Embryonic facial prominence (tissue), 1 donor: ENCODE data around the gene EDN1.
"Not testable (repeated sequence)": the region's sequence is repeated elsewhere in the genome, so short reads cannot be mapped to it uniquely, and the experiment has no call there.

ENCODE experiments used
- DNase-seq: peaks from one replicate; pipeline ENCODE4 v3.0.0-alpha.2; 2016; ENCODE audit errors: extremely low spot score

EDN1 gene

DNA sequence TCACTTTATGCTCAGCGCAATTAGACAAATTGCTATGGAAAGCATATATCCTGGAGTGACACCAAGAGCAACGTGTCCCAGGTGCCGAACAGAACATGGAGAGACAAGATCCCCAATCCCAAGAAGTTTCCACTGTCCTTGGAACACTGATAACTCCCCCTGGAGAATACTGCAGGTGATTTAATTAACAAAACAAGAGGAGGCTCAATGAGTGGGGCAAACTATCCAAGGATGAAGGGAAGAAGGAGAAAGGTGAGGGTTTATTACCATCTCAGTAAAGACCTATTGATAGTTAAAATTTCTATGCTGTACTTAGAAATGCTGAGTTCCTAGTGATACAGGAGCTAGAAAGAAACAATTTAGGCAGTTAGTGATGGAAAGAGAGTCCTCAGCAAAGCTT lies 35.7 kb downstream of the EDN1 start:
- no peak for DNase-seq

DNA sequence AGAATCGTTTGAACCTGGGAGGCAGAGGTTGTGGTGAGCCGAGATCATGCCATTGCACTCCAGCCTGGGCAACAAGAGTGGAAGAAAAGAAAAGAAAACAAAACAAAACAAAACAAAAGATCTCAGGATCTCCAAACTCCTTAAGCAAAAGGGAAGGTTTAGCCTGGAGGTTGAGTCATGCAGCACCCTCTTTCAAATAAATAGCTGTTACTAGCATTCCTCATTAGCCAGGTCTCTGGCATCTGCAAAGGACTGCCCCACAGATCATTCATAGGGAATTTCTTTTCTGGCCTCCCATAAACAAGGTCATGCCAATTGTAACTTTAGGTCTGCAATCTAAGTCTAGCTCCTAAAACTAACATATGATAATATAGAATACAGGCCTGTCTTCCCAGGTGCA lies 37.2 kb downstream of the EDN1 start:
- no peak for DNase-seq

DNA sequence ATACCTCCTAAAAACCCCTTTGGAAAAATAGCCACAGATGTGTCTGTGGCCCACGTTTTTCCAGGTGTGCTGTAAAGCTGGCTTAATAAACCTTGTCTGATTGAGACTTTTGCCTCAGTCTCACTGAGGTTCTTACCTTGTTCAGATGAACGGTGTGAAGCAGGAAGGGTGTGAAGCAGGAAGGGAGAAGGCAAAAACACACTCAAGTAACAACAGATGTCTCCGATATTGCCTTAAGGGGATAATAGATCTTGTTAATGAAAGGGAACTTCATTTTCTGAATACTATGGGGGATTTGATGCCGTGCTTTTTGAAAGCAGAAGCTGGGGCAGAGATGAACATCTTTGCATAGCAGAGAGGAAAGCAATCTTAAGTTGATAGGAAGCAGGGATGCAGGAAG lies 37.8 kb downstream of the EDN1 start:
- DNase-seq, result no peak

DNA sequence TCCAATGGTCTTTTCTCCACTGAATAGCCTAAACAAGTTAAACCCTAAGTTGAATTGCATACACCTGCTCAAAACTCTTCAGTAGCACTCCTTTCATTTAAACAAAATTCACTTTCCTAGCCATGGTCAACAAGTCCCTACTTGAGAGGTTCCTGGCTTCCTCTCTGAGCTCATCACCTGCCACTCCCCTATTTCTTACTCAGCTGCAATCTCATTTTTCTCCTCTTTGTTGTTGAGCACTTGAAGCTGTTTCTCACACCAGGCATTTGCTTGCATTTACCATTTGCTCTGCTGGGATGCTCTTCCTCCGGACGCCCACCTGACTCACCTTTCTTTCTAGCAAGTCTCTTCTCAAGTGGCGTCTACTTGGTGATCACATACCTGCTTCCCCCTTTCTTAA lies 38.5 kb downstream of the EDN1 start:
- no peak for DNase-seq

DNA sequence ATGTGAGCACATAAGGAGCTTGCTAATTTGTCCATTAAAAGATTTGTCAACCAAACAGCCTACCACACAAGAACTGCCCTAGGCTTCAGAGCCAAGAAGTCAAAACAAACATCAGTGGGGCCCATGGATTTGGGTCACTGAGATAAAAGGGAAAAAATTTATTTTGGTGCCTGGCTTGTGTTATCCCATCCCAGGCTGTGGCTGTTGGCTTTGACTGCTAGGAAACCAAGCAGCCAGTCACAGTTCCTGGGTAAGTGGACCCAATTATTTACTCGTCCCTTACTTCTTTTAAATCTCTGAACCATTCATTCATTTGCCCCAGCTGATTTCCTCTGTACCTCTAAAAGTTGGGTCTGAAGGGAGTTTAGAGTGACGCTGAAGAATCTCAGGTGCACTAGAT lies 41.3 kb downstream of the EDN1 start:
- no peak for DNase-seq

DNA sequence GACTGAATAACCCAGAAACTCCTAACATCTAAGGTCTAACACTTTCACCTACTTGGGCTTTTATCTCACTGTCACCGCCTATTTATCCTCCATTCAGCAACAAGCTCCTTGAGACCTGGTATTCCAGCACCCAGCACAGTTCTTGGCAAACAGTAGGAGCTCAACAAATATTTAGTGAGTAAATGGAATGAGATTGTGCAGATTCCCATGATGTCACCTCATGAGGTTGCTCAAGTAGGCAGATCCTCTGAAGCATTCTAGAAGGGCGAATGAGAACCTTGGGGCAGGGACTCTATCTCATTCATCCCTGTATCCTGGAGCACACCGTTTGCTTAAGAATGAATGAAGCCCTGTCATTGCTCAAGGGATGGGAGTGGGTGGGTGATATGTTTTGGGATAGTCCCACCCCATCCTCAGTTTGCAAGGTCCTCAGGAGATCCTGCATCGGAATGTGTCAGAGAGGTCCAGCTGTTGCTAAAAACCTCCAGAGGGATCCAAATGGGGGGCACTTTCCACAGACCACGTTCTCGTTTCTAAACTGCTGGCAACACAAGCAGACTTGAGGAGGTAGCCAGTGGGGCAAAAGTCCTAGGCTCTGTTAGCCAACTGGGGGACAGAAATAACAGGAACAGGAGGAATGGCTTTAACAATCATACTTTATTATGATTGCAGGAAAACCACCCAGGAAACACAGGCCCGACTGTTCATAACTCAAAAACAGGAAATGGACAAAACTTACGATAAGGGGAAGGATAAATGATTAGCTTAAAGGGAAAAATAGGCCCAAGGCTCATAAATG lies 42.0 kb downstream of the EDN1 start:
- DNase-seq, result no peak

DNA sequence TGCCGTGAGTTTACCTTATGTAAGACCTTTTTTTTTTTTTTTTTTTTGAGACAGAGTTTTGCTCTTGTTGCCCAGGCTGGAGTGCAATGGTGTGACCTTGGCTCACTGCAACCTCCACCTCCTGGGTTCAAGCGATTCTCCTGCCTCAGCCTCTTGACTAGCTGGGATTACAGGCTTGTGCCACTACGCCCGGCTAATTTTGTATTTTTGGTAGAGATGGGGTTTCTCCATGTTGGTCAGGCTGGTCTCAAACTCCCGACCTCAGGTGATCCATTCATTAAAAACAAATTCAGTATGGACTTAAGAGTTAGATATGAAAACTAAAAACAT lies 42.6 kb downstream of the EDN1 start:
- not testable (repeated sequence) for DNase-seq

DNA sequence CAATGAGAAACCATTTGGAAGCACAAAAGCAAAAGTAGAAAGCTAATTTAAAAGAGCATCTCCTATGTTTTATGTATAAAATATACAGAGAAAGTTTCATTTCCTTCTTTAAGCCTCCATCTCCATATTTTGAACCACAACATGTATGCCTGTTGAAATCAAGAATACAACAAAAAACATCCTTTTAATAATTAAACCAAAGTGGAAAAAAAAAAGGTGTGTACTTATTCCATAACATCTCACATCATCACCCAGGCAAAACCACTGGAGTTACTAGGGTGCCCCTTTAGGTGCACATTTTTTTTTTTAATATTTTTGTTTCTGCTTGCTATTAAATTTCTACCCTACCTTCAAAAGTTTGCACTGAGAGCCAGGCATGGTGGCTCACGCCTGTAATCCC lies 43.0 kb downstream of the EDN1 start:
- no peak for DNase-seq

DNA sequence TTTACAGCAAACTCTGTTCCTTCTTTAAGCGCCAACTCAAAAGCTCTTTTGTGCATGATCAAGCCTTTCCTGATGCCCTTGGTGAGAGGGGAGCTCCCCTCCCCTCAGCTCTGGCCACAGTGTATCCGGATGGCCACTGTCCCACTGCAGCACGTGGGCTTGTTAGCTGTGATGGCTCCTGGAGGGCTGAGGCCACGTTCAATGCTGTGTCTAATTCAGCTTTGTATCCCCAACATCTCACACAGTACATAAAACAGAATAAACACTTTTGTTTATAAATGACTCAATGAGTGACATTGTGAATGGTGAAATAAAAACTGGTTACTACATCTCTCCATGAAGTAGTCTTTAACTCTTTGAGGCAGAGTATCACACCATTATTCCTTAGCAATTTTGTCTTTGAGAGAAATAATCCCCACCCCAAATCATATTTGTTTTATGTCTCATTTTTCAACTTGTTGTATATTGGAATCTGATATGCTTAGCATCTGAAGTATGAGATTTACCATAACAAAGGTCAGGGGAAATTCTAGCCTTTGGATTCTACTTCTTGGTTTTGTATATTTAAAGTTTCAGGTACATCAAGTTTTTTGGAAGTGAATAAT lies 44.5 kb downstream of the EDN1 start:
- no peak for DNase-seq

DNA sequence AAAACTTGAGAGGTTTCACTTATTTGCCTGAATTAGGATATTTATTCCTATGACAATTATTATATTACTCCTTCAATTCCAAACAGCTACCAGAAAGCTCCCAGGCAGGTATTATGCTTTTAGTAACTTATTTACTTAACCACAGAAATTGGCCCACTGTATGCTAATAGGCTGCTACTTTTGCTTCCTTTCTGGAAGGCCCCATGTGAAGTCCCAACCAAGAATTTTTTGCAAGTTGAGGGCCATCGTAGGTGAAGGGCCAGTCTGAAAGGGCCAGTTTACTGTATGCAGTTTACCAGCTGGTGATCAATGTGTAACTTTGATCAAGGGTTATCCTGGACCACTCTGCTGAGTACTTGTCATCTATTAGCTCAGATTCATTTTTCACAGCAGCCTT lies 45.0 kb downstream of the EDN1 start:
- no peak for DNase-seq

DNA sequence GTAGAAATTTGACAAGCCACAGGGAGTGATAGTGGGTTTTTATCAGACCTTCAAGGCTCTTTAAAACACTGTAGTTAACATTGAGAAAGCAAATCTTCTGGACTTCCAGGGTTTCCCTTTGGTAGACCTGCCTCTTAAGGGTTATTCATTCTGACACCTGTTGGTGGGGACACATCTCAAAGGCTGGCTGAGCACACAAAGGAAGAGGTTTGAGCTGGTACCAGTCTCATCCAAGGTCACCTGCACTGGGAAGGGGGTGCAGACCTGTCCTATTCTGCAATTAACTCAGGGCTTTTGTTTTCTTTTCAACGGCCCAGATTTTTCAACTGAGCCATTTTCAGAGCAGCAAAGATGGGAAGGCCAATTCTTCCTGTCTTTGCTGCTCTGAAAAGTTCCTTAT lies 45.6 kb downstream of the EDN1 start:
- no peak for DNase-seq

DNA sequence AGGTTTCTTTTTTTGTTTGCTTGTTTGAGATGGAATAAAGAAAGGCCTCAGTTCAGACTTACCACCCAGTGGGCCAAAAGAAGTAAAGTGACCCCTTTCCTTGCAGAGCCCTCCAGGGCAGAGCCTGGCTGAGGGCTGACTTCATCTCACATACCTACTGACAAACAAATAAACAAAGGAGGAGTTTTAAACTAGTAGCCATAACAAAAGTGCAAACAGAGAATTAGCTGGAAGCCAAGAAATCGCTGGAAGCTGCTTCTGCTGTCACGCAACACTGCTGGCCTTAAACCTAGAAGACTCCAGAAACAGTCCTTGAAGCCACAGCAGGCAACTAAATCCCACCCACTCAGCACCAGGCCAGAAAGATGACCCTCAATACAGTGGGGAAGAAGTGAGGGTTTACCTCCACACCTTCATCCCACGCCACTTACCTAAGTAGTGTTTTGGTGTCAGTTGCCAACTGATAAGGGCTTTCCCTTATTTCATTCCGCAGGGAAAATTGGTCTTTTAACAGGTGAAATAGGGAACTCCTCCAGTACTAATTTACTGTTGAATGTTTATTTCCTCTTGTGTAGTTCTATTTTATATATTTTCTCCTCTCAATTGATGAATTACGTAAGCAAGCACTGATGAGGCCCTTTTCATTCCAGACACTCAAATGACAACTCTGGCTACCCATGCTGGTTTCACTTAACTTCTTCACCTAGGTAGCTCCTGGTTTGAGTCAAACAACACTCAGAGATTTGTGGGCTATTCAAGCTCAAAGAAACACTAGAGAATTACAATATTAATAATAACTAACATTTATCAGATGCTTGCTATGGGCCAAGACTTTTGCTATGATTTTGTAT lies 46.2 kb downstream of the EDN1 start:
- DNase-seq, result no peak

DNA sequence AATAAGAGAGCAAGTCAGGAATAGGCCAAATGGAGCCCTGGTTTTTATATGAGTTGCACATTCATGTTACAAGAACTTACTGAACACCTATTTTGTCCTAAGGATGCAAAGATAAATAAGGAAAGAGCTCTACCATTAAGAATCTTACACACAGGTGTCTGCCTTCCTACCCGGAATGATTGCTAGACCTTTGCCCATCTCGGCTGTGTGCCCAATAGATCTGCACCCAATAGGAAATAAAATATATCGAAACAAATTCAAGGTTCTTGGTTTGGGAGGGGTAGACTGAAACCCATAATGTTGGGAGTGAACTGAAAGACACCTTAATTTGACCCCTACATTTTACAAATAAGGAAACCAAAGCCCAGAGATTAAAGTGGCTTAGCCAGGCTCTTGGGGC lies 48.9 kb downstream of the EDN1 start:
- DNase-seq, result no peak

DNA sequence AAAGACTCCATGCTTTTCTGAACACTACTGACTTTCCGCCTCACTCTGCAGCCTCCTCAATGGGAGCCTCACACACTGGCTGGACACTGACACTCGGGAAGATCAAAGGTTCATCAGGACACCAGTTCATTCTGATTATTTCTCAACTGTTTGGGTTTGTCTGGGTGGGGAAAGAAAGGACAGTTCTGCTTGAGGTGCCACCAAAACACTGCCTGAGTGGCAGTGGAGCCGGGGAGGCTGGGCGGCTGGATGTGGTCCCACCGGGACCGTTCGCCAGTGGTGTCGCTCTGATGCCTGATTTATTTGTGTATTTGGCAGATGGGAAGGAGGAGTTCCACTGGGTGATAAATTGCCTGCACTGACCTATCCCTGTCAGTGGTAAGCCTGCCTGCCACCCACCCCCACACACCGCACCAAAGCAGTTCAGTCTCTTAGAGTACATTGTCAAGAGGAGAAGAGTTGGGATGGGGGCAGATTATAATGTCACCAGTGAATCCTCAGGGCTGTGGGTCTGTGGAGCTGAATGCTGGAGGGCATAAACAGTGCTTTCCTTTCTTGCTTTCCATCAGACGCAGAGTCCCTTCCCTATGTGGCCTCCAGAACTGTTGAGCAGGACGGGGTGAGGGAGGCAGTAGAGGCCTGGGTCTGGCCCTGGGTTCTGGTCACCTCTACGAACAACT lies 49.8 kb downstream of the EDN1 start:
- no peak for DNase-seq

DNA sequence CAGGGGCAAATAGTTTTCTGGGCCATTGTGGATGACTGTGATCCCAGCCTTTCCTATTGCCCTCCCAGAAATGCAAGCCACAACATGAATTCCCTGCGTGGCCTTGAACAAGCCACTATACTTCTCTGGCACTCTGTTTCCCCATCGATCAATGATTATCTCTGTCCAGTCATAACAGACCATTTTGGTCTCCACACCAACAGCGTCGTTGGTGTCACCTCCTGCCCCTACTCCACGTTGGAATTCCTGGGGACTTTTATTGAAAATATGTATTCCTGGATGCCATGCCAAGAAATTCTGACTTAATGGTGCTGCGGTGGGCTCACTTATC lies 50.3 kb downstream of the EDN1 start:
- DNase-seq, result no peak

DNA sequence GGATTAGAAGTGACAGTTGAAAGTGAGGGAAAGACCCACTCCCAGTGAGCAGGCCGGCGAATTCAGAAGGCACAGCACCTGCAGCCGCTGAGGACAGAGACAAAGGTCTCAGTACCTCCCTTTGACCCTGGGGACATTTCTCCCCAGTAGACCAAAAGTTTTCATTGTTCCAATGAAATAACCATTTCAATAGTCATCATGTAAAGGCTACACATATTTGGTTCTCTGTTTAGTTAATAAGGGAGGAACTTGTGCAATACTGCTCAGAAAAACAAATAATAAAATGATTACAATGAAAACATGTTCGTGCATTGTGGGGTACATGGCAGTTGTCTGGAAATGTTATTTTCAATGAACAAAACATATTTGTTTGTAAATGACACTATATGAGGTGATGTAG lies 52.5 kb downstream of the EDN1 start:
- no peak for DNase-seq

DNA sequence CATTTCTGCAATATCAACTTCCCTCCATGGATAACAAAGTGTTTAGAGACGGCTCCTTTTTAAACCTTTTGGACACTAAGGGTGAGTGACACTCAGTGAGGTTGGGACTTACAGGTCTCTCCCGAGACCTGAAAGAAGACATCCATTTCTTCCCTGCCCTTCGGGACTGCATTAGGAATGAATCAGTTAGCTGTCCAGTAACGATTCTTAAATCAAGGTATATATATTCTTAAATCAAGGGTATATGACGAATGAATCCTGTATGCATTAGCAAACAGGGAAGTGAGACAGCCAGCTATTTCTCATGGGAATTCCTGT lies 52.9 kb downstream of the EDN1 start:
- DNase-seq, result no peak

DNA sequence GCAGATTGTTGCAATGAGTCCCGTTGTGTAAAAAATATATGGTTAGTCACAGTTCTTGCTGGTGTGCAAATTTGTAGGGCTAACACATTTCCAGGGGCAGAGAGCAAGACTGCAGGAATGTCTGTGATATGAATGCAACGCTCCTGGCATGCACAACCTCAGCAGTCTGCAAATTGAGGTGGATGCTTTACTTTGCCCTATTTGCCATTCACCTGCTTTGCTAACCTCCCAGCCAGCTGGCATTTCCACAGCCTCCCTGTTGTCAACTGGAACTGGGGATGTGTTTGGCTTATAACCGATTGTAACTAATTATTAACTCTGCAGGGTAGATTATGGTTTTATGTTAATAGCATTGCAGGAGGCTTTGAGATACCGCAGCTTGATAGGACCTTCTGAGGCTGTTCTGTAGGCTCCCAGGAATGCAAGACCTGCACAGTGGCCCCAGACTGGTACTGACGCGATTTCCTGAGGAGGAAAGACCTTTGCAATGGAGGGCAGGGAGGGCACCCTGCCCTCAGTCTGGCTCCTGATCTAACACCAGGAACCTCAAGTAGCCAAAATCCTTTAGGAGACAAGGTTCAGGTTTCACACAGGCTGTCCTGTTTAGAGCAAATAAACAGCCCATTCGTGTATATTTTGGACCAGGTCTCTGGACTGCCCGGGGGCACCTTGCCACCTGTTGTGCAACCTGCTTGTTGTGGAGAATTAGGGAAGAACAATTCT lies 53.4 kb downstream of the EDN1 start:
- no peak for DNase-seq

DNA sequence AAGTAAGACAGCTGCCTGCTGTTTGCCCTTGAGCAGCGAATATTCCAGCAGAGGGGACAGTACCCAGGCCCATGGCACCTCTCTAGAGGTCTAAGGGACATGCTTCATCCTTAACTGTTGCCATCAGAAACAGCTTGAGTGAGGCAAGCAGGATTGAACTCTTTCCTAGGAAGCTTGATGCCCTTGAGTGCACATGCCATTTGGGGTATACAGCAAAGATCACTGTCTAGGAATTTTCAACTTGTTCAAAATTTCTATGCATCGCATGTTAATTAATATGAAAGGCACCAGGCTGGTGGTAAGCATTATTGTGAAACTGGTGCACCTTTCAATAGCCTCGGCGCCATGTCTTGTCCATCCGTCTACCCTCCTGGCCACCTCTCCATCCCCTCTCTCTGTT lies 54.1 kb downstream of the EDN1 start:
- no peak for DNase-seq

DNA sequence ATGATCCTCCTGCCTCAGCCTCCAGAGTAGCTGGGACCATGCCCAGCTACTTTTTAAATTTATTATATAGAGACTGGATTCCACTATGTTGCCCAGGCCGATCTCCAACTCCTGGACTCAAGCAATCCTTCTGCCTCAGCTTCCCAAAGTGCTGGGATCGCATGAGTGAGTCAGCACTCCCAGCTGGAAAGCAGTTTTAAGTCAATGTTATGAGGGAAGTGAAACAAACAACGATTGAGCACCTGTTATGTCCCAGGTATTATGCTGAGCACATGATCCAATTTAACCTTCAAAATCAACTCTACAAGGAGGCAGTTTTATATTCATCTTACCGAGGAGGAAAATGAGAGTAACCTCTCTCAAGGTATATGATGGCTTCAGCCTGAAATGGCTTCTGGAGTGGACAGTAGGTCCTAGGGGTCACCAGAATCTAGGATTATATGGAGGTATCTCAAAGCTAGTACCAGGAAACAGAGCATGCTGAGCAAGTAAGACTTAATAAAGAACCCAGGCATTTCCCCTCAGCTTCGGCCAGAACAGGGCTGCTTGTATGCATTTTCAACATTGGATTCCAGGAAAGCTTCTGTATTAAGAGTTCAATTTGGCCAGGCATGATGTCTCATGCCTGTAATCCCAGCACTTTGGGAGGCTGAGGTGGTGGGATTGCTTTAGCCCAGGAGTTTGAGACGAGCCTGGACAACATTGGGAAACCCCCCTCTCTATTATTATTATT lies 55.0 kb downstream of the EDN1 start:
- no peak for DNase-seq

DNA sequence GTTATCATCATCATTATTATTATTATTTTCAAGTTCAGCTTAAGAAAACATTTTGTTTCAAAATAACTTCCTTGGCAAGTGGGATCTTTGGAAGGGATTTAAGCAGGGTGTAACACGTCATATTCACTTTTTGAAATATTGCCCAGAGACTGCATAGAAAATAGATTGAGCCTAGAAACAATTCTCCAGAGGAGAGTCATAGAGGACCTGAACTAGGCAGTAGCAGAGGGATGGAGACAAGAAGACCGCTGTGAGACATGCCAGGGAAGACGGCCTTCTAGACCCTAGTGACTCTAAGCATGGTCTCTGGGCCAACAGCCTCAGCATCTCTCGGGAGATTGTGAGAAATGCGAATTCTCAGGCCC lies 55.5 kb downstream of the EDN1 start:
- DNase-seq, result no peak
